HEK293 (cell line): Measurements from ENCODE around the gene ANTXR1.

Experiments
- CTCF ChIA-PET: fragments of 350-600 bp; formaldehyde crosslinking; extraction: SDS; loops from one replicate; lab custom pipeline; 2021; ENCODE audit warnings: antibody characterized with exemption; lab: Yijun Ruan, JAX
- POLR2A ChIA-PET: fragments of 300-600 bp; formaldehyde crosslinking; extraction: SDS; loops from one replicate; lab custom pipeline; 2020; ENCODE audit warnings: antibody characterized with exemption, inconsistent platforms; lab: Yijun Ruan, JAX
- H3K27ac ChIP-seq: fragments of 200-500 bp; sonication (Bioruptor generic); 2 replicates; pipeline ENCODE4 v1.5.1; 2014; ENCODE audit warnings: low read depth, low read length, control low read depth, inconsistent platforms; ENCODE audit errors: extremely low read depth
- H3K36me3 ChIP-seq, 2 experiments: fragments of 200-500 bp in 1 of 2; sonication (Bioruptor generic) in 1 of 2; 1 replicate in 1 of 2; 2 replicates in 1 of 2; pipeline ENCODE4 v1.5.1; 2014 to 2017; ENCODE audit warnings: inconsistent platforms in 2 of 2, low read length in 2 of 2; ENCODE audit not compliant: control insufficient read depth in 2 of 2, insufficient read depth in 1 of 2
- H3K4me1 ChIP-seq: fragments of 200-500 bp; sonication (Bioruptor generic); 2 replicates; pipeline ENCODE4 v1.5.1; 2014; ENCODE audit warnings: mild to moderate bottlenecking, low read length, inconsistent platforms; ENCODE audit not compliant: control insufficient read depth, insufficient read depth
- H3K4me3 ChIP-seq: 2 replicates; pipeline ENCODE4 v1.5.1; 2011; ENCODE audit warnings: low read depth, mild to moderate bottlenecking, control low read depth, low read length, moderate library complexity
- H3K9me3 ChIP-seq: fragments of 200-500 bp; sonication (Bioruptor generic); 2 replicates; pipeline ENCODE4 v1.5.1; 2014; ENCODE audit warnings: low read depth, low read length, inconsistent platforms; ENCODE audit not compliant: control insufficient read depth, insufficient read depth
- CTCF ChIP-seq: fragments of 450-650 bp; formaldehyde crosslinking; IDR thresholded peaks from 2 replicates; pipeline ENCODE4 v1.5.1; 2016; ENCODE audit warnings: missing biosample characterization, missing genetic modification characterization
- FEZF1 ChIP-seq: fragments of 450-650 bp; formaldehyde crosslinking; IDR thresholded peaks from 2 replicates; pipeline ENCODE4 v1.5.1; 2016; ENCODE audit warnings: missing biosample characterization, missing genetic modification characterization
- GLI2 ChIP-seq: fragments of 450-650 bp; formaldehyde crosslinking; IDR thresholded peaks from 2 replicates; pipeline ENCODE4; 2017; ENCODE audit warnings: missing biosample characterization, missing genetic modification characterization, low read depth, borderline replicate concordance
- RBAK ChIP-seq: fragments of 450-650 bp; formaldehyde crosslinking; IDR thresholded peaks from 2 replicates; pipeline ENCODE4 v1.5.1; 2016; ENCODE audit warnings: missing biosample characterization, missing genetic modification characterization
- YY1 ChIP-seq: fragments of 450-650 bp; formaldehyde crosslinking; IDR thresholded peaks from 2 replicates; pipeline ENCODE4 v1.5.1; 2018; ENCODE audit warnings: missing biosample characterization, missing genetic modification characterization
- ZFP3 ChIP-seq: fragments of 450-650 bp; formaldehyde crosslinking; IDR thresholded peaks from 2 replicates; pipeline ENCODE4 v1.5.1; 2016; ENCODE audit warnings: low read depth, missing biosample characterization, missing genetic modification characterization
- ZFP41 ChIP-seq: fragments of 450-650 bp; formaldehyde crosslinking; IDR thresholded peaks from 2 replicates; pipeline ENCODE4 v1.5.1; 2016; ENCODE audit warnings: missing biosample characterization, missing genetic modification characterization, borderline replicate concordance
- ZNF112 ChIP-seq: fragments of 450-650 bp; formaldehyde crosslinking; IDR thresholded peaks from 2 replicates; pipeline ENCODE4 v1.5.0; 2017; ENCODE audit warnings: missing biosample characterization, missing genetic modification characterization
- ZNF121 ChIP-seq: fragments of 450-650 bp; formaldehyde crosslinking; IDR thresholded peaks from 2 replicates; pipeline ENCODE4 v1.5.1; 2016; ENCODE audit warnings: missing biosample characterization, missing genetic modification characterization
- ZNF2 ChIP-seq: fragments of 450-650 bp; formaldehyde crosslinking; IDR thresholded peaks from 2 replicates; pipeline ENCODE4 v1.5.1; 2016; ENCODE audit warnings: missing biosample characterization, missing genetic modification characterization
- ZNF239 ChIP-seq: fragments of 450-650 bp; formaldehyde crosslinking; IDR thresholded peaks from 2 replicates; pipeline ENCODE4 v1.5.1; 2016; ENCODE audit warnings: missing biosample characterization, missing genetic modification characterization
- ZNF366 ChIP-seq: fragments of 450-650 bp; formaldehyde crosslinking; conservative IDR thresholded peaks from 2 replicates; pipeline ENCODE4 v1.5.1; 2016; ENCODE audit warnings: missing biosample characterization, missing genetic modification characterization
- ZNF394 ChIP-seq: fragments of 450-650 bp; formaldehyde crosslinking; IDR thresholded peaks from 2 replicates; pipeline ENCODE4 v1.5.1; 2016; ENCODE audit warnings: missing biosample characterization, missing genetic modification characterization, mild to moderate bottlenecking, moderate library complexity, borderline replicate concordance
- ZNF488 ChIP-seq: fragments of 450-650 bp; formaldehyde crosslinking; IDR thresholded peaks from 2 replicates; pipeline ENCODE4 v1.5.1; 2016; ENCODE audit warnings: missing biosample characterization, missing genetic modification characterization
- ZNF585B ChIP-seq: fragments of 450-650 bp; formaldehyde crosslinking; IDR thresholded peaks from 2 replicates; pipeline ENCODE4 v1.5.1; 2016; ENCODE audit warnings: missing biosample characterization, missing genetic modification characterization
- ZNF626 ChIP-seq: fragments of 450-650 bp; sonication (Bioruptor Pico); formaldehyde crosslinking; IDR thresholded peaks from 2 replicates; pipeline ENCODE4 v1.5.1; 2018; ENCODE audit warnings: missing biosample characterization, missing genetic modification characterization, inconsistent platforms
- ZNF692 ChIP-seq: fragments of 450-650 bp; formaldehyde crosslinking; IDR thresholded peaks from 2 replicates; pipeline ENCODE4 v1.5.1; 2016; ENCODE audit warnings: missing biosample characterization, missing genetic modification characterization
- ZNF792 ChIP-seq: fragments of 450-650 bp; formaldehyde crosslinking; IDR thresholded peaks from 2 replicates; pipeline ENCODE4 v1.5.1; 2016; ENCODE audit warnings: missing biosample characterization, missing genetic modification characterization

The ANTXR1 gene

GRCh38 chr2:68992933-68993332 lies 20.0 kb upstream of the ANTXR1 start (continued):
- no peak for TF ChIP-seq CTCF (tag by site-specific recombination)
- TF ChIP-seq RBAK (tag by site-specific recombination), result no peak
- TF ChIP-seq, all 188 proteins: peak for 0

DNA sequence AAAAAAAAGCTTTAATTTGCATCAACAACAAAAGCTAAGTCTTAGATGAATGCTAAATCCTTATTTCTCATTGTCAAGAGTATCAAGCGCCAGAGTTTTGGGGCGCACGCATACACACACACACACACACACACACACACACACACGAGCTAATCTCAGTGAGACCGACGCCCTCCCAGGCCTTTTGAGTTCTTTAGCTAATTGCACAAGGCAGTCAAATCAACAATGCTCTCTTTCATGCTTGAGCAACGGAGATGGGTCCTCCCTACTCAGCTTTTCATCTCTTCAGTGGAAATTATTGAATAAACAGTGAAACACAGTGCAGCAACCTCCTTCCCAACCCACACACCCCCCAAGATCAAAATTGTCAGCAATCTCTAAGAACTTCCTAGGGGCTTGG lies 19.3 kb upstream of the ANTXR1 start:
- H3K9me3 ChIP-seq, result no peaks in the 10 kb centered on the region
- CTCF ChIA-PET, result no interaction called here
- no peak overlapping the region for H3K4me3 ChIP-seq
- H3K4me1 ChIP-seq, result no peaks in the 10 kb centered on the region
- POLR2A ChIA-PET, result interaction anchor here (1.3 kb wide), 1 partner anchor 10 kb away, joined by 4 read pairs; no protein-coding TSS in a partner anchor
- no peak overlapping the region for H3K27ac ChIP-seq
- H3K36me3 ChIP-seq, result no peaks in the 10 kb centered on the region
- TF ChIP-seq ZNF488 (tag by site-specific recombination), result no peak

GRCh38 chr2:68994864-68995263 lies 18.1 kb upstream of the ANTXR1 start:
- Histone ChIP-seq H3K4me3 (no peak overlapping the region), H3K27ac (no peak overlapping the region), H3K36me3 (no peaks in the 10 kb centered on the region), H3K4me1 (no peaks in the 10 kb centered on the region), H3K9me3 (no peaks in the 10 kb centered on the region)
- ChIA-PET POLR2A (no interaction called here), CTCF (interaction anchor here (0.7 kb wide), 1 partner anchor 52 kb away, joined by 3 read pairs; no protein-coding TSS in a partner anchor)
- TF ChIP-seq ZNF585B (tag by site-specific recombination) (no peak), GLI2 (tag by site-specific recombination) (no peak), YY1 (no peak), ZFP41 (tag by site-specific recombination) (no peak), ZNF121 (tag by site-specific recombination) (no peak), ZNF112 (tag by site-specific recombination) (no peak), ZFP3 (tag by site-specific recombination) (no peak), ZNF626 (tag by site-specific recombination) (no peak), ZNF488 (tag by site-specific recombination) (no peak), ZNF692 (tag by site-specific recombination) (no peak), ZNF239 (no peak), ZNF792 (tag by site-specific recombination) (no peak), FEZF1 (no peak), ZNF394 (tag by site-specific recombination) (no peak), ZNF2 (tag by site-specific recombination) (no peak), ZNF366 (tag by site-specific recombination) (no peak)
